GM12874 (cell line): Measurements from ENCODE around the gene UBE4A.

ENCODE experiments used
- TF ChIP-seq, protein P1 (sequence below): IDR thresholded peaks from 2 replicates; pipeline ENCODE4 v1.5.1; 2011; ENCODE audit warnings: low read depth, mild to moderate bottlenecking, control low read depth, low read length, moderate library complexity; ENCODE audit not compliant: insufficient read depth

Gene UBE4A

DNA sequence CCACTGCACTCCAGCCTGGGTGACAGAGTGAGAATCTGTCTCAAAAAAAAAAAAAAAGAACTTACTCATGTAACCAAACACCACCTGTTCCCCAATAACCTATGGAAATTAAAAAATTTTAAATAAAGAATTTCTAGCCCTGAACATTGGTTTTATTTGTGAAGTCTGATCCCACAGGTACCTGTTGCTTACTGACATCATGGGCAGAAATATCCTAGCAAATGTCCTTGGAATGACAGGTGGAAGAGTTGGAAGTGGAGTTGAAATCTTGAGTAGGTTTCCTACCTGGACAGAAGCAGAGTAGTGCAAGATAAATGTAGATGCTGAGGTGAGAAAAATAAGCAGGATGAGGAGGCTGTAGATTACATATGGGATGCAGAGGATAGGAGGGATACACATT, 34.1 kb upstream of the UBE4A start:
- TF ChIP-seq, protein P1, sequence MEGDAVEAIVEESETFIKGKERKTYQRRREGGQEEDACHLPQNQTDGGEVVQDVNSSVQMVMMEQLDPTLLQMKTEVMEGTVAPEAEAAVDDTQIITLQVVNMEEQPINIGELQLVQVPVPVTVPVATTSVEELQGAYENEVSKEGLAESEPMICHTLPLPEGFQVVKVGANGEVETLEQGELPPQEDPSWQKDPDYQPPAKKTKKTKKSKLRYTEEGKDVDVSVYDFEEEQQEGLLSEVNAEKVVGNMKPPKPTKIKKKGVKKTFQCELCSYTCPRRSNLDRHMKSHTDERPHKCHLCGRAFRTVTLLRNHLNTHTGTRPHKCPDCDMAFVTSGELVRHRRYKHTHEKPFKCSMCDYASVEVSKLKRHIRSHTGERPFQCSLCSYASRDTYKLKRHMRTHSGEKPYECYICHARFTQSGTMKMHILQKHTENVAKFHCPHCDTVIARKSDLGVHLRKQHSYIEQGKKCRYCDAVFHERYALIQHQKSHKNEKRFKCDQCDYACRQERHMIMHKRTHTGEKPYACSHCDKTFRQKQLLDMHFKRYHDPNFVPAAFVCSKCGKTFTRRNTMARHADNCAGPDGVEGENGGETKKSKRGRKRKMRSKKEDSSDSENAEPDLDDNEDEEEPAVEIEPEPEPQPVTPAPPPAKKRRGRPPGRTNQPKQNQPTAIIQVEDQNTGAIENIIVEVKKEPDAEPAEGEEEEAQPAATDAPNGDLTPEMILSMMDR, result no peak

DNA sequence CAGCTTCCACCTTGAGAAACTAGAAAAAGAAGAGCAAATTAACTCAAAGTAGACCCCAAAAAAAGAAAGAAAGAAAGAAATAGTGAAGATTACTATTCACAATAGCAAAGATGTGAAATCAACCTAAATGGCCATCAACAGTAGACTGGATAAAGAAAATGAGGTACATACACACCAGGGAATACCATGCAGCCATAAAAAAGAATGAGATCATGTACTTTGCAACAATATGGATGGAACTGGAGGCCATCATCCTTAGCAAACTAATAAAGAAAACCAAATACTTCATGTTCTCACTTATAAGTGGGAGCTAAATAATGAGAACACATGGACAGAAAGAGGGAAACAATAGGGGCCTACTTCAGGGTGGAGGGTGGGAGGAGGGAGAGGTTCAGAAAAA, 30.7 kb upstream of the UBE4A start:
- TF ChIP-seq, protein P1, result no peak

DNA sequence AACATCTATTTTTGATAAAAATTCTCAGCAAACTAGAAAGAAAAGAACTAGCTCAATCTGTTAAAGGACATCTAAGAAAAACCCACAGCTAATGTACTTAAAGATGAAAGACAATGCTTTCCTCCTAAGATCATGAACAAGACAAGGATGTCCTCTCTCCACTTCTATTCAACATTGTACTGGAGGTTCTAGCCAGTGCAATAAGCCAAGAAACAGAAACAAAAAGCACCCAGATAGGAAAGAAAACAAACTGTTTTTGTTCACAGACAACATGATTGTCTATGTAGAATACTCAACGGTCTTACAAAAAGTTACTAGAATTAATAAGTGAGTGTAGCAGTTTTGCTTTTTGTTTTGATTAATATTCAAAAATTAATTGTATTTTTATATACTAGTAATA, 24.7 kb upstream of the UBE4A start:
- TF ChIP-seq, protein P1, result no peak

DNA sequence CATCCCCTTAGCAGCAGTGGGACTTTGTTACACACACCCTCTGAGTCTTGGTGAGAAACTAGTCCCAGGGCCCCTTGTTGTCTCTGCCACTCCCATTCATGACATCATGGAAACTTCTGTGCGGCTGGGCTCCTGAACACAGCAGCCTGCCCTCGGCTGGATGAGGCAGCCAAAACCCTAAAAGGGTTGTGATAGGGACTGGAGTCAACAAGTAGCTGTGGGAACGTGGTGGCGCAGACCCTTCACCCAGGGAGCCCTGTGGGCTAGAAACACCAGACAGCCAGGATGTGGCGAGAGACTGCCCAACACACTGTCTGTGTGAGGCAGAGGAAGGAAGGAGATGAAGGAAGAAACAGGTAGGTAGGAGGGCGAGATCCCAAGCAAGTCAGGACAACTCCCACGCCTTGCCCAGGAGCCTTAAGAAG, 20.8 kb upstream of the UBE4A start:
- TF ChIP-seq, protein P1, result no peak

DNA sequence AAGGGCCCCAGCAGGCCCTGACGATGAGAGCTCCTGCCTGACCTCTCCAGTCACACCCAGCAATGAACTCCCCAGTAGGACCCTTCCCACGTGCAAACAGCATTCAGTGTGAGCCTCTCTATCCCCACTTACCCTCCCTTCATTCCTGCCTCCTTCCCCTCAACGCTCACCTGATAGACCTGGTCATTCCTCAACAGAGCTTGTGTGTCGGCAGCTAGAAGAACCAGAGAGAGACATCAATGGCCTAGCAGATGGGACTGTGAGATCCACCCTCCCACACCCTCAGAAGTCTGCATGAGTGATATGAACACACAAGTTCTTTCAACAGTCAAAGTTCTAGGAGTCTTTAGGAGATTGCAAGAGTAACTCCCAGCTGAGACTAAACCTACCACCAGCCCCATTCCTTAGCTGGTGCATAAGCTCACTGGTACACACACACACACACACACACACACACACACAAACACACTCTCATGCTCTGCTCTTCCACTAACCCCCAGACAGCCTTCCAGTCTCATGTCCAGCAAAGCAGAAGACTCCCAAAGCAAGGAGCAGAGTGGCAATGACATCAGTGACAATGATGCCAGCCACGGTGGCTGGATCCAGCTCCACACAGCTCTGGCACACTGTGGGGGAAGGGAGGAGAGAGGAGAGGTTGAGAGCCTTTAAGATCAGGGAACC, 20.0 kb upstream of the UBE4A start:
- TF ChIP-seq, protein P1, result no peak

DNA sequence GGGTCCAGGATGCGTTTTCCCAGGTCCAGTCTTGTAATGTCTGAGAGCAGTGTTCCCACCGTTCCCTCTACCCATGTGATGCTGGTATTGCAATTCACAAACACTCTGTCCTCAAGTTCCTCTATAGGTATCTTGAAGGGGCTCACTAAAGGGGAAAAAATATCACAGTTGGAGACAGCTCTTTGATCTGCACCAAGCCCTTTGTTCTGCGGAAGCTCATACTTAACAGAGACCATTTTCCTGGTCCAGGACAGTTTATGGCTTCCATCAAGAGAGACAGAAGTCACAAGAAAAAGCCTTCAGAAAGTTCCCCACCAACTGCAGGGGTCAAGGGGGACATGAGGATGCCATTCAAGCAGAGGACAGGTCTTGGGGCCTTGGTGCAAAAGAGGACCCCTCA, 19.0 kb upstream of the UBE4A start:
- TF ChIP-seq, protein P1, result no peak

DNA sequence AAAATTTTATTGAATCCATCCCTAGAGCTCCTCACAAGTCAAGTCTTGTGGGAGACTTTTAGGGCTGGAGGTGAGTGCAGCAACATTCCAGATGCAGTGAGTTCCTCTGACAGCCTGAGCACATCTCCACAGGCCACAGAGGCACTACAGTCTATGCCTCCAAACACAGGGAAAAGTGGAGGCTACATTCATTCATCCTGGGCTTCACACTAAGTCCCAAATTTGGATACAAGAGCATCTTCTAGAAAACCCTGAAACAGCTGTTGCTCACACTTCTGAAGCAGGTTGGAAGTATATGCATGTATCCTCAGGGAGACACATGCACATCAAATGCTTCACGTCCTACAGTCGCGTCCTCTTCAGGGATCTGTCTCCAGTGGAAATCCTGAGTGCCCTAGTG, 18.1 kb upstream of the UBE4A start:
- TF ChIP-seq, protein P1, result no peak
